Mesendoderm (in vitro differentiated cells): Measurements from ENCODE around the gene TMCC1.
A peak's percentile ranks its signal among the peaks of the same experiment; 100 is the strongest.

Experiments used
- DNase-seq: peaks from one replicate; pipeline ENCODE4 v3.0.0; 2013
- H2AK5ac ChIP-seq: 2 replicates; pipeline ENCODE4 v1.6.1; 2013; ENCODE audit warnings: low read length, inconsistent platforms
- H2BK120ac ChIP-seq: 2 replicates; pipeline ENCODE4 v1.6.1; 2013; ENCODE audit warnings: low read depth, mild to moderate bottlenecking, low read length, moderate library complexity, mixed read lengths
- H2BK15ac ChIP-seq: replicated peaks from 2 replicates; pipeline ENCODE4 v1.6.1; 2013; ENCODE audit warnings: low read depth, mild to moderate bottlenecking, moderate library complexity
- H2BK5ac ChIP-seq: 2 replicates; pipeline ENCODE4 v1.6.1; 2013; ENCODE audit warnings: low read length, inconsistent platforms
- H3K18ac ChIP-seq: 2 replicates; pipeline ENCODE4 v1.6.1; 2013; ENCODE audit warnings: mild to moderate bottlenecking, low read length, mixed read lengths
- H3K23ac ChIP-seq: one replicate; pipeline ENCODE4 v1.6.1; 2013; ENCODE audit warnings: low read length
- H3K27ac ChIP-seq: 2 replicates; pipeline ENCODE4 v1.5.1; 2013; ENCODE audit warnings: low read depth, mild to moderate bottlenecking, inconsistent platforms, low read length, moderate library complexity
- H3K27me3 ChIP-seq: 2 replicates; pipeline ENCODE4 v1.6.1; 2013; ENCODE audit warnings: low read length, control low read depth, mild to moderate bottlenecking, inconsistent platforms; ENCODE audit not compliant: insufficient read depth, poor library complexity
- H3K36me3 ChIP-seq: 2 replicates; pipeline ENCODE4 v1.6.1; 2013; ENCODE audit warnings: low read length, inconsistent platforms; ENCODE audit not compliant: control insufficient read depth, insufficient read depth
- H3K4ac ChIP-seq: one replicate; pipeline ENCODE4 v1.6.1; 2013; ENCODE audit warnings: low read depth, mild to moderate bottlenecking, low read length, moderate library complexity
- H3K4me1 ChIP-seq: 2 replicates; pipeline ENCODE4 v1.6.1; 2013; ENCODE audit warnings: low read depth, low read length, inconsistent platforms; ENCODE audit not compliant: control insufficient read depth
- H3K4me2 ChIP-seq: 2 replicates; pipeline ENCODE4 v1.6.1; 2013; ENCODE audit warnings: low read length
- H3K4me3 ChIP-seq: 2 replicates; pipeline ENCODE4 v1.5.1; 2013; ENCODE audit warnings: mild to moderate bottlenecking, low read length
- H3K56ac ChIP-seq: one replicate; pipeline ENCODE4 v1.6.1; 2013; ENCODE audit warnings: low read length
- H3K79me1 ChIP-seq: 2 replicates; pipeline ENCODE4 v1.6.1; 2013; ENCODE audit warnings: low read length, inconsistent platforms
- H3K79me2 ChIP-seq: 2 replicates; pipeline ENCODE4 v1.6.1; 2013; ENCODE audit warnings: mild to moderate bottlenecking, low read length; ENCODE audit not compliant: control insufficient read depth, insufficient read depth
- H3K9ac ChIP-seq: 2 replicates; pipeline ENCODE4 v1.6.1; 2013; ENCODE audit warnings: low read length, inconsistent platforms
- H4K5ac ChIP-seq: one replicate; pipeline ENCODE4 v1.6.1; 2013; ENCODE audit warnings: low read length
- H4K8ac ChIP-seq: one replicate; pipeline ENCODE4 v1.6.1; 2013; ENCODE audit warnings: low read depth, mild to moderate bottlenecking, control low read depth, low read length, moderate library complexity
- WGBS: extraction: QIAGEN DNeasy Blood & Tissue Kit; methylation state at CpG from one replicate; pipeline ENCODE4 v1.1.7; 2013; ENCODE audit warnings: low lambda C conversion rate, missing lambda C conversion rate; ENCODE audit not compliant: insufficient coverage; ENCODE audit errors: extremely low coverage; 5-methylcytosine and 5-hydroxymethylcytosine counted together

TMCC1 gene

GRCh38 chr3:129673897-129674797 lies 219.4 kb downstream of the TMCC1 start:
- Histone ChIP-seq H3K56ac (no peak overlapping the region), H3K4me1 (no peaks in the 10 kb centered on the region), H2BK15ac (no peak overlapping the region), H3K4ac (no peak overlapping the region), H4K5ac (no peak overlapping the region), H4K8ac (no peak overlapping the region), H3K27me3 (no peaks in the 10 kb centered on the region), H3K79me2 (no peaks in the 10 kb centered on the region), H3K36me3 (peaks cover 2% of the 10 kb centered on the region), H2AK5ac (no peak overlapping the region), H2BK5ac (no peak overlapping the region), H3K27ac (no peak overlapping the region), H3K4me3 (no peak overlapping the region), H3K9ac (no peak overlapping the region), H3K4me2 (no peak overlapping the region), H2BK120ac (no peak overlapping the region), H3K23ac (no peak overlapping the region), H3K18ac (no peak overlapping the region), H3K79me1 (no peaks in the 10 kb centered on the region)
- no peak for DNase-seq
- WGBS = no CpG with 5 or more reads among the region's 5 CpGs

- Histone ChIP-seq H3K27ac (no peak overlapping the region), H3K4me3 (no peak overlapping the region), H3K4me2 (no peak overlapping the region), H3K9ac (no peak overlapping the region), H2BK120ac (no peak overlapping the region), H3K4me1 (no peaks in the 10 kb centered on the region), H3K18ac (no peak overlapping the region), H2AK5ac (no peak overlapping the region), H4K5ac (no peak overlapping the region), H2BK15ac (no peak overlapping the region), H3K27me3 (no peaks in the 10 kb centered on the region), H3K23ac (no peak overlapping the region), H3K79me2 (no peaks in the 10 kb centered on the region), H3K79me1 (no peaks in the 10 kb centered on the region), H4K8ac (no peak overlapping the region), H3K56ac (no peak overlapping the region), H3K36me3 (peaks cover 2% of the 10 kb centered on the region), H2BK5ac (no peak overlapping the region), H3K4ac (no peak overlapping the region)
- no peak for DNase-seq
- WGBS = no CpG with 5 or more reads among the region's 2 CpGs
Measured at GRCh38 chr3:129673012-129673411, 220.5 kb downstream of the TMCC1 start.

GRCh38 chr3:129672412-129672811 lies 221.1 kb downstream of the TMCC1 start:
- Histone ChIP-seq H3K4me1 (no peaks in the 10 kb centered on the region), H3K4me2 (no peak overlapping the region), H3K9ac (no peak overlapping the region), H2BK15ac (no peak overlapping the region), H3K4me3 (no peak overlapping the region), H2BK120ac (no peak overlapping the region), H3K27me3 (no peaks in the 10 kb centered on the region), H2BK5ac (no peak overlapping the region), H2AK5ac (no peak overlapping the region), H3K18ac (no peak overlapping the region), H4K5ac (no peak overlapping the region), H3K56ac (no peak overlapping the region), H3K79me1 (no peaks in the 10 kb centered on the region), H3K4ac (no peak overlapping the region), H3K79me2 (no peaks in the 10 kb centered on the region), H3K36me3 (peaks cover 2% of the 10 kb centered on the region), H3K23ac (no peak overlapping the region), H4K8ac (no peak overlapping the region), H3K27ac (no peak overlapping the region)
- no CpG with 5 or more reads among the region's 1 CpG for WGBS
- no peak for DNase-seq

- Histone ChIP-seq H3K4me1 (peaks cover 2% of the 10 kb centered on the region), H3K4me3 (no peak overlapping the region), H3K79me2 (no peaks in the 10 kb centered on the region), H4K8ac (no peak overlapping the region), H2BK5ac (no peak overlapping the region), H2BK15ac (no peak overlapping the region), H2AK5ac (no peak overlapping the region), H3K4me2 (no peak overlapping the region), H3K27ac (no peak overlapping the region), H3K9ac (no peak overlapping the region), H3K56ac (no peak overlapping the region), H3K36me3 (no peaks in the 10 kb centered on the region), H3K23ac (no peak overlapping the region), H3K27me3 (no peaks in the 10 kb centered on the region), H2BK120ac (no peak overlapping the region), H3K79me1 (no peaks in the 10 kb centered on the region), H3K18ac (no peak overlapping the region), H4K5ac (no peak overlapping the region), H3K4ac (no peak overlapping the region)
- no peak for DNase-seq
- WGBS = no CpG with 5 or more reads among the region's 3 CpGs
Measured at GRCh38 chr3:129665024-129665768, 228.3 kb downstream of the TMCC1 start.

GRCh38 chr3:129663930-129664646 lies 229.4 kb downstream of the TMCC1 start:
- DNase-seq = no peak

More at GRCh38 chr3:129663930-129664646, 229.4 kb downstream of the TMCC1 start:
- H3K4me3 ChIP-seq = no peak overlapping the region
- no peak overlapping the region for H4K5ac ChIP-seq
- H3K4ac ChIP-seq = no peak overlapping the region
- H2BK15ac ChIP-seq = peak overlapping the region; percentile 36
- no peak overlapping the region for H3K56ac ChIP-seq
- no peak overlapping the region for H2AK5ac ChIP-seq
- WGBS = no CpG with 5 or more reads among the region's 6 CpGs
- no peak overlapping the region for H3K18ac ChIP-seq
- no peak overlapping the region for H3K9ac ChIP-seq
- peaks cover 2% of the 10 kb centered on the region for H3K4me1 ChIP-seq
- no peak overlapping the region for H2BK120ac ChIP-seq
- H3K36me3 ChIP-seq = no peaks in the 10 kb centered on the region
- no peak overlapping the region for H3K27ac ChIP-seq
- no peak overlapping the region for H3K4me2 ChIP-seq
- no peak overlapping the region for H3K23ac ChIP-seq
- H3K79me1 ChIP-seq = no peaks in the 10 kb centered on the region
- no peak overlapping the region for H4K8ac ChIP-seq
- no peaks in the 10 kb centered on the region for H3K79me2 ChIP-seq
- H3K27me3 ChIP-seq = no peaks in the 10 kb centered on the region
- H2BK5ac ChIP-seq = no peak overlapping the region
